Fibroblast of skin of right biceps (primary cell): ENCODE results near the gene CCDC92B.

Source experiments
- DNase-seq: peaks from one replicate; pipeline ENCODE4 v3.0.0-alpha.2; 2013

Gene CCDC92B

DNA sequence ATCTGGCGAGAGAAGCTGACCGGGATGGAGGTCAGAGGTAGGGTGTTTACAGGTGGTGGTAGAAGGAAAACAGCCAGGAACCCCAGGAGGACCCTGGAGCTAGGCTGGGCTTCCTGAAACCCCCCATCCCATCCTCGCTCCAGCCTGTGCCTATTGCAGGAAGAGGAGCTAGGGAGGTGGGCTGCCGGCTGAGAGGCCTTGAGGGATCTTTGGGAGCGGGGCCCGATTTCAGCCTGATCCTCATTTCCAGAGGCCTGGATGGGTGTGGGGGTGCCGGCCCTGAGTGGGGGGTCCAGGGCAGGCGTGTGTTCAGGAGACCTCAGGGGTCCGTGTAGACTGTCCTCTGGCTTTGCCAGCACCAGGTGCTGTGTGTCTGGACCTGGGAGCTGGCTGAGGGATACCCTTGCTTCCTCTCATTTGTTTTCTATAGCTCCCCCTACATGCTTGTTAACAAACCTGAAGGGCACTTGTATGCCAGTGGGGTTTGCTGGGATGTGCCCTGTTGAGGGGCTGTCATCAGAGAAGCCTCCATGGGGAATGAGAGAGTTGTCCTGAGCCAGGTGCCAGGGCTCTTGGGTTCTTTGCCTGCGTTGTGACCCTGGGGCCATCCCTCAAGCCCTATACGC, 27.9 kb upstream of the CCDC92B start:
- DNase-seq = no peak

DNA sequence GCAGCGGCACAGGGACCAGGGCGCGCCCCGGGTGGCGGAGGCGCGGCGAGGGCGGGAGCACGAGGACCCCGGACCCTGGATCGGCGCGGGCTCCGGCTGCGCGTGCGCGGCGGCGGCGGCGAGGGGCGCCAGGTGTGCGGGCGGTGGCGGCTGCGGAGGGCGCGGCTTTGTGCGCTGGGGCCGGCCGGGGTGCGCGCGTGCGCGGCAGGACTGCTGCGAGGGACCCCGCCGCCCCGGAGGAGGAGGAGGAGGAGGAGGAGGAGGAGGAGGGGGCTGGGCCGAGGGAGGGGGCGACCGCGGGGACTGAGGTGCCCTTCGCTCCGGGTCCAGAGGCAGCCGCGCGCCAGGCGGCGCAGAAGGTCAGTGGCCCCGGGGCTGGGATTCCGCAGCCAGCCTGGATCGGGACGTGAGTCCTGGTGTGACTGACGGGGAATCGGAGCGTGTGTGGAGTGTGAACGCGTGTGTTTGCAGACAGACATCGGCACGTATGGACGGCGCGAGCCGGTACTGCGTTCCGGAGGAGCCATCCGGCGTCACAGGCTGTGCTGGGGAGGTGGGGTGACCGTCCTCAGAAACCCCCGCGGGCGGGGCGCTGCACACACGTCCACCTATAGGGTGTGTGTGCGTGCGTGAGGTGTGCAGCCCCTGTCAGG, 27.3 kb upstream of the CCDC92B start:
- DNase-seq = no peak

DNA sequence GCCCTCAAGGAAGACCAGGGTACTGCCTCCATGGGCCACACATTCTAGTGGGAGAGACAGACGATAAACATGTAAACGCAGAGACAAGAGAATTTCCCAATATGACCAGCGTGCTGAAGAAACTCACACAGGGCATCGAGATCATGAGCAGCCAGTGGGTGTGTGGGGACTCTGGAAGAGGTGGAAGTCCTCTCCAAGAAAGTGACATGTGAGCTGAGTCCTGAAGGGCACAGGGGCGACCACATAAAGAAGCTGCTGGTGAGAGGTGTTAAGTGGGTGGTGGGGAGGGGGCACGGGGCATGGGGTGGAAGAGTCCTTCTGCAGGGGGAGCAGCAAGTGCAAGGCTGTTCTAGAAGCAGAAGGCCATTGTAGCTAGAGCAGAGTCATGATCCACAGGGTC, 25.8 kb upstream of the CCDC92B start:
- no peak for DNase-seq

DNA sequence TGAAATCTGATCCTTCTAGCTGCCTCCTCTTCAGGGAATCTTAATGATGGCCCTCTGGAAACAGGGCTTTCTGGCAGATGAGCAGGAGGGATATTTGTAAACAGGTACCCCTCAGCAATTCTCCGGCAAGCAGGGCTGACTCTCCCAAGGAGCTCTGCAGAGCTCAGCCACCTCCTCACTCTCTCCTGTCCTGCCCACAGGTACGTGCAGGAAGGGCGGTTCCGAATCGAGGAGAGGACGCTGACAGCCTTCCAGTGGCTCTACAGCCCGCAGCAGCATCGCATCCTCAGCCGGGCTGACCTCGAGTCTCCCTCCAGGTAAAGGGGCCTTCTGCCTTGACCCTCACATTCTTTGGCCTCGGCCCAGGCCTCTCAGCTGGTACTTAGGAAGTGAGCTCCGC, 20.7 kb upstream of the CCDC92B start:
- no peak for DNase-seq

DNA sequence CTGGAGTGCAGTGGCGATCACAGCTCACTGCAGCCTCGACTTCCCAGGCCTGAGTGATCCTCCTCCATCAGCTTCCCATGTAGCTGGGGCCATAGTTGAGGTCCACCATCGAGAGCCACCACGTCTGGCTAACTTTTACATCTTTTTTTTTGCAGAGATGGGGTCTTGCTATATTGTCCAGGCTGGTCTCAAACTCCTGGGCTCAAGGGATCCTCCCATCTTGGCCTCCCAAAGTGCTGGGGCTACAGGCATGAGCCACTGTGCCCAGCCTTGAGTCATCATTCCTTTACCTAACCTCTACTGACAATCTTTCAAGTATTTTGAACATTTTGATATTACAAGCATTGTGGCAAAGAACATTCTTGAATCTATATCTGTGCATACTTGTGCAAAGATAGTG, 9.4 kb upstream of the CCDC92B start:
- DNase-seq = no peak

DNA sequence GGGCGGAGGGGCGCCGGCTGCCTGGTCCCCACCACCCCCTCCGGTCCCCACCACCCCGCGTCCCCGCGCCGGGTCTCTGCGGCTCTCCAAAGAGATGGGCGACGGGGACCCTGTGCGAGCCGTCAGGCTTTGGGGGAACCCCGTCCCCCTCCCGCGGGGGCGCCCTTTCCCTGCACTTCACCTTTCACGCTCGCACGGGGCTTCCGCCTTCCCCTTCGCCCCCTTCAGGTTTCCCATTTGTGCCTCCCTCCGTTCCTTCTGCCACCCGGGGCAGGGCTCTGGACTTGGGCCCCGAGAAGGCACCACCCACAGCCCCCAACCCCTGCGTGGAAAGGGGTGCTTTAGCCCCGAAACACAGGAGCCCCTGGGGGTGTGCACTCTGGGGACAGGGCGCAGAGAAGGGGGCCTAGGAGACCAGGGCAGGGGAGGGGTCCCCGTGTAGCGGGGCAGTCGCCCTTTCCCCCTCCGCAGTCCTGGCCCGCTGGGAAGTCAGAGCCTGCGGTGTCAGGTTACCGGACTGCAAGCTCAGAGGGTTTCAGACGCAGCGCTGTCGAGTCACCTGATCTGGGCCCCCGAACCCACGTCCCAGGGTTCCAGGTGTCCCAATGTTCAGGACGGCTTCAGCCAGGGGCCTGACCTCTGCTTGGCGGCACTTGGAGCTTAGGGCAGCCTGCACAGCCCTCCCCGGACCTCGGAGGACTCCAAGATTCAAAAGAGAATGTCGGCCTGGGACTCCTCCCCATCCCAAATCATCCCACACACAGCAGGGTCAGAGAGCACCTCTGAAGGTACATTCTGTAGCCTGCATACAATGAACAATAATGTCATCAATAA, 6.7 kb upstream of the CCDC92B start:
- DNase-seq = no peak

DNA sequence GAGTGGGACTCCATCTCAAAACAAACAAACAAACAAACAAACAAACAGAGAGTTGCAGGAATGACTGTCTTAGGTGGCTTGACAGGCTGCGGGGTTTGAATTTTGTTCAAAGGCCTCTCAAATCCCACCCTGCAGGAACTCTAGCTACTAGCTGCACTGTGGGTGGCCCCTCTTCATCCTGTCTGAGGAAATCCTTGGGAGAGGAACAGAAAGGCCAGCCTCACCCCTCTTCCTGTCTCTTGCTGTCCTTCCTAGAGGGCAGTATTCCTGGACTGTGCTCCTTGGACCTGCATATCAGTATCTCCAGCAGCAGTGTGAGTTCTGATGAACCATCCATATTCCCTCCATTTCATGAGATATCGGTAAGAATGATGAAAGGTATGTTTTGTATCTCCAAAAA, 2.0 kb upstream of the CCDC92B start:
- no peak for DNase-seq

DNA sequence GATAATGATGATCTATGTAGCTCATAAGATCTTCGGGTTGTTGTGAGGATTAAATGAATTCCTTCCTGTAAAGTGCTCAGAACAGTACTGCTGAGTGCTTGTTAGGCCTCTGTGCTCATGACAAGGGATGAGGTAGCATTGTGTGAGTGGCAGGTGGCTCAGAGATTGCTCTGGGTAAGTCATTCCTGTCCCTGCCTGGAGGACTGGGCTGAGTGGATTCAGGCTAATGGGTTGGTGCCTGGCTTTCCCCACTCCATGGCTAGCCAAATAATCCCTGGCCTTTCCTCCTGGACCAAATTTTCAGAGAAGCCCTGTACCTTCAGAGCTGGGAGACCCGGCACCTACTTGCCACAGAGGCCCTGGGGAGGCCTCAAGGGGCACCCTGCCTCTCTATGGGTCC, 1.3 kb upstream of the CCDC92B start:
- DNase-seq = no peak

DNA sequence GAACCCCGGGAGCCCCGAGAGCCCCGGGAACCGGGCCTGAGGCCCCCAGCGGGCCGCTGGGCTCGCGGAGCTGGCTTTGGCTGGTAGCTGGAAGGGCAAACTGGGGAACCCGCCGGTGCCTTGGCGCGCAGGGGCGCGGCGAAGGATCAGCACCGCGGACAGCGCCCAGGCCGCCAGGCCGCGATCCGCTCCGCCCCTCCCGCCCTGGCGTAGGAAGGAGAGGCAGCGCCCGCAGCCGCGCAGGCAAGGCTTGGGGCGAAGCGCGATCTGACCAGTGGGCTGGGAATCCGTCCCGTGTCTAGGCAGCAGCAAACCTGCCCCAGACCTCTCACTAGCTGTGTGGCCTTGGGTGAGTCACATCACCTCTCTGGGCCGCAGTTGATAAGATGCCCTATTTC, 331 bp upstream of the CCDC92B start:
- peak; percentile 57 for DNase-seq

DNA sequence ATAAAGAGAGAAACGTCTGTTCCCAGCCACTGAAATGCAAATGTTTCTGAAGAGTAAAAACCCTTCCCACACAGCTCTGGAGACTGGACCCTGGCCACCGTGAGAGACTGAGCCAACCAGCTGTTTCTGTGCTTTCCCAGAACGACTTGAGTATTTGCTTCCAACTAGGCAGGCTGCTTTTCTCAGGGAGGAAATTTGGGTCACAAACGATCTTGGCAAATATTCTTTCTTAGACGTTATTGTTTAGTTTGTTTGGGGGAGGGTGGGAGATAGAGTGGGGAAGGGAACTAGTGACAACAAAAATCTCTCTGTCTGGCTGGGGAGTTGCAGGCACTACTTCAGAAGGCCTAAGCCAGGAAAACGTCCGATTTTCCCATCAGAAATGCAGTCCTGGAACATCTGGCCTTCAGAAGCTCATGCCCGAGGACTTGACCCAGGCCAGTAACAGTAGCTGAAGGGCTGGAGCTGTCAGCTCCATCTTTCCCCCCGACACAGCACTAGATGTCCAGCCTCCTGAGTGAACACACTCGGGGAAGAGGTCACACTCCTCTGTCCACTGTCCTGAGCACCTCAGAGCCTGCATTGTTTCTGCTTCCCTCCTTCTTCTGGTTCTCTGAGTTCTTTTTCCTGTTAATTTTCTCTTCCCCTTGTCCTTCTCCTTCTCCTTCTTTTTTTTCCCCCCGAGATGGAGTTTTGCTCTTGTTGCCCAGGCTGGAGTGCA, 4.0 kb downstream of the CCDC92B start:
- DNase-seq = no peak

DNA sequence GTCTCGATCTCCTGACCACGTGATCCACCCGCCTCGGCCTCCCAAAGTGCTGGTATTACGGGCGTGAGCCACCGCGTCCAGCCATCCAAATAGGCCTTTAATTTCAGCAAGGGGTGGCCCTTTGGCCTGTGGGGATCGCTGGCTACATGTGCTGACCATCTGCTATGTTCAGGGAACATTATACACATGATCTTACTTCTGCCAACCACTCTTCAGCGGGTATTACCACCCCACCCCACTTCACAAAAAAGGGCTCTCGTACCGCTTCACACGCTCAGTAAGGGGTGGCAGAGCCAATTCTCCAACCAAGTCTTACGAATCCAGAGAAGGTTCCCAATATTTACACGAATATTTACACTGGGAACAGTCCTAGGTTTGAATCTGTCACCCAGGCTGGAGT, 11.8 kb downstream of the CCDC92B start:
- DNase-seq = no peak

DNA sequence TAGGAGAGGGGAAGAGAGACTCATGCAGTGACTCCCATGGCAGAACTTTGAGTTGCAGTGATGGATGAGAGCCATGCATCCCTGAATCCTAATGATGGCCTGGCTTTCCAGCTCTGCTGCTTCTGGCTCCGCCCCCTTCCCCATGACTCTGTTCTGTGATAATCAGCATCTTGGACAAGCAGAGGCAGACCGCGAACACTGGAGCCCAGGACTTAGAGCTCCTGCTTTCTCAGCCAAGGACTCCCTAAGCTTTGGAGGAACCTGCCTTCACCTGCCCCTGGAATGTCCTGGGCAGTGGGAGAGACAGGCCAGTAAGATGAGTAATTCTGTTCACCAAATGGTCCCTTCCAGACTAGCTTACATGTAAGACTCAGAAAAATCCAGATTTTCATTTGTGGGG, 12.5 kb downstream of the CCDC92B start:
- no peak for DNase-seq

DNA sequence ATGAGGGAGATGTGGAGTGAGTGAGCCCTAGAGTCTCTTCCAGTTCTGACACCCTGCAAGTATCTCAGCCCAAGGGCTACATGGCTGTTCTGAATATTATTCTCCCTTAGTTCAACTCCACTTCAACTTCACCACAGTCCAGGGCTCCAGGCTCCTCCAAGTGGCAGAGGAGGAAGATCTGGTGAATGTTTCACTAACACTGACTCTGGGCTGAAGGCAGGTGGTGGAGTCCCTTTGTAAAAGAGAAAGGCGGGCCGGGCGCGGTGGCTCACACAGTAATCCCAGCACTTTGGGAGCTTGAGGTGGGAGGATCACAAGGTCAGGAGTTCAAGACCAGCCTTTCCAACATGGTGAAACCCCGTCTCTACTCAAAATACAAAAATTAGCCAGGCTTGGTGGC, 13.6 kb downstream of the CCDC92B start:
- no peak for DNase-seq

DNA sequence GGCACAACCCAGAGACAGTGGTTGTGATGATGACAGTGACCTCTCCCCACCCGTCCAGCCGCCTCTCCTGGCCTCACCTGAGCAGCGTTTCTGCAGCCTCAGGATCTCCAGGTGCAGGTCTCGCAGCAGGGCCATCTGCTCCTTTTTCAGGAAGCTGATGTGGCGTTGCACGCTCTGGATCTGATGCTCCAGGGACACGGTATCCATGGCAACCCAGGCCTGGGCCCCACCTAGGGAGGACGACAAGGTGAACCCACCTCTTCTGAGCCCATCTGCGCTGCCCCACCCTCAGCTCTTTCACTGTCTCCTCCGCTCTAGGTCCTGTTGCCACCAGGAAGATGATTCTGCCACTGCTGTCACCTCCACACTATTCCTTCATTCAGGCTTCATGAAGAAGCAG, 14.5 kb downstream of the CCDC92B start:
- DNase-seq = no peak

DNA sequence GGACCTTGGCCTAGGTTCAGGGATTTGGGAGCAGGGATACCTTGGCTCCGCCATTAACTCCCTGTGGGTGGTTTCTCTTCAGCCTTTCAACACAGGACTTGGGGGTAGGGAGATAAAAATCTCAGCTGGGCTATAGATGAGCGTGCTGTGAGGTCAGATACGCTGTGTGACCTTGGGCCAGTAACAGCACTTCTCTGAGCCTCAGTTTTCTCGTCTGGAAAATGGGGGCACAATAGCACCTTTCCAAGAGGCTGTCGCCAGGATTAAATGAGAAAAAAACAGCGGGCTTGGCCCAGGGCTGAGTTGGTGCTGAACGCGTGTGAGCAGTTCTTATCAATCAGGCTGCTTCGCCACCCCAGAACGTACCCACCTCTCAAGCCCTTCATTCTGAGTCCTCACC, 17.6 kb downstream of the CCDC92B start:
- DNase-seq = no peak

DNA sequence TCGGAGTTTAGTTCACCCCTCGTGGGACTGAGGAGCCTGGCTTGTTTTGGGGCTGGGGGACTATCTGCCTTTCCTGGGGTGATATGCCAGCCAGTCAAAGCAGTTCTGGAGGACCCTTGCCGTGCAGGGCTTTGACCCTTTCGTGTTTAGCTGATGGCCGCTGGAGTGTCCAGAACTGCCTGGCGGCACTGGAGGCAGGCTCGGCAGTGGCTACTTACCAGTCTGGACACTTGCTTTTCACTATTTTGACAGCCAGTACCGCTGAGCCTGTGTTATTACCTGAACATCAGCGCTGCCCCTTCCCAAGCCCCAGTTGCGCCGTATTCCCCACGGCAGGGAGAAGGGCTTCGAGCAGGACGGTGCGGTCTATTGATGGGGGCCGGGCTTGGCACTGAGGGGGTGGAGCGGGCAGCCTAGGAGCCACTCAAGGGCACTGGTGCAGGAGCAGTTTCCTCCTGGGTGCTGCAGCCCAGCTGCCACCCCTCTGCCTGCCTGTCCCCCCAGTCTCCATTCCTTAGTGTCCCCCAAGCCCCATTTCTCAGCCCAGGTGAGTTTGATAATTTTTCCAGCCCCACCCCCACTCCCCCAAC, 18.6 kb downstream of the CCDC92B start:
- no peak for DNase-seq

DNA sequence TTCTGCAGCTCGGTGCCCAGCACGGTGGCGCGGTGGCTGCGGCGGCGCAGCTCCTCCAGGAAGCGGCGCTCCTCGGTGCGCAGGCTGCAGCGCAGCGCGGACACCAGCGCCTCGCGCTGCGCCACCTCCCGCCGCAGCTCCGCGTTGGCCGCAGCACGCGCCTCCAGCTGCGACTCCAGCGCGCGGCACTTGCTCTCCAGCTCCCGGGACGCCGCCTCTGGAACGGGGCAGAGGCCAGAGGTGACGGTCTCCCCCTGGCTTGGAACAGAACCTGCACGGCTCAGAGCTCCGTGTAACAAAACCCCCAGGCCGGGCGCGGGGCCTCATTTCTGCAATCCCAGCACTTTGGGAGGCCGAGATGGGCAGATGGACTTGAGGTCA, 24.7 kb downstream of the CCDC92B start:
- peak; percentile 32 for DNase-seq

DNA sequence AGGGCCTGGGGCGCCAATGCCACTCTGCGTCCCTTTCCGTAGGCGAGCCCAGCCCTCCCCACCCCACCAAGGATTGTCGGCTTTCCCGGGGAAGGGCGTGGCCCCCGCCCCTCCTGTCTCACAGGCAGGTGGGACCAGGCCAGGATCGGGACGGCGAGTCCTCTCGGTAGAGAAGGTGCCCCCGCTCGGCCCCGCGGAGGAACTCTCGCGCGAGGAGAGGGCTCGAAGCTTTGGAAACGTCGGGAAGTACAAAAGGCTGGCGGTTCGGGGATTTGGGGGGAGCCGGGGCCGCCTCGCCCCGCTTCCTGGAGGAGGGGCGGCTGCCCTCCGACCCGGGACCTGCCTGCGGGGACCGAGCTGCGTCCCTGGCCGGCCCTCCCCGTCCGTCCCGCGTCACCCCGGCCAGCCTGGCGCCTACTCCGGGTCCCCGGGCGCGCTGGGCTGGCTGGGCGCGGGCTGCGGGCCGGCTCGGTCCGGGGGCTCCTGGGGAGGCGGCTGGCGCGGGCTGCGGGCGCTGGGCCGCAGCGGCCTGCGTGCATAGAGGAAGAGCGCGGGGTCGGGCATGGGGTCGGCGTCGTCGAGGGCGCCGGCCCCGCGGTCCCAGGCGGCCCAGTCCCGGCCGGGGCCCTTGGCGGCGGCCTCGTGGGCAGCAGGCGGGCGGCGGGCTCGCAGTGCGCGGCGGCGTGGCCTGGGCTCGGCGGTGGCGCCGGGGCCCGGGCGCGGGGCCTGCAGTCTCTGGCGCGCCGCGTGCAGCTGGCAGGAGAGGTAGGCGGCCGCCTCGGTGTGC, 25.3 kb downstream of the CCDC92B start:
- no peak for DNase-seq

DNA sequence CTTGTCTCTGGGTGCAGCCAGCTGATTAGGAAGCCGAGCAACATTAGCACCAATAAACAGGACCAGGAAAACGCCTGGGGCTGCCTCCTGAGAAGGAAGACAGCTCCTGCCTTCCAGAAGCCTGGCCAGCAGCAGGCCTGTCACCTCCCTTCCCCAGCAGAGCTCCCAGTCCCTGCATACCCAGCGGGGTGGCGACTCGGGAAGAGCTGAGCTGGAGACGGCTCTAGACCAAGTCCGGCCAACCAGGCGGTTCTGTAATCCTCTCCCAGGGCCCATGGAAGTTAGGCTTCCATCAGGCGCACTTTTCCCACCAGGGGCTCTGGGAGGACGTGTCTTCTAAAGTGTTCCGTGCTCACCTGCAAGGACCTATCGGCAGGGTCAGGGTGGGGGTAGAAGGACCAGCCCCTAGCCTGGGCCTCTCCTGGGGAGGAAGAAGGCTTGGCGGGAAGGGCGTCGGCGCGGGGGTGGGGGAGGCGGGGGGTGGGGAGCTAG, 25.9 kb downstream of the CCDC92B start:
- DNase-seq = no peak

DNA sequence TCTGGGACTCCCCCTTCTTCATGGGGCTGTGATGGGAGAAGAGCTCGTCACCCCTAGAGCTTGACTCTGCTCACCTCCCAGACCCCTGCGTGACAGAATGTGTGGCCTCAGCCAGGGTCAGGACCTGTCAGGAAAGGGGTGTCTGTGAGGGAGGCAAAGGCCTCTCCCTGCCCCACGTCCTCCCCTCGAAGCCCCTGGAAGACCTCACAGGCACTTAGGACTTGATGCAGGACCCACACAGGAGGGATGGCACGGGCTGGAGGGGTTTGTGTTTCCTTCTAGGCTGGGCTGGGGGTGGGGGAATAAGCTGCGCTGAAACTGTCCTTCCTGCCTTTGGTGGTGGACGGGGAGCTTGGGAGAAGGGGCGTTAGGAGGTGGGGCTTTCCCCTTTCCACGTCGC, 26.8 kb downstream of the CCDC92B start:
- DNase-seq = no peak

DNA sequence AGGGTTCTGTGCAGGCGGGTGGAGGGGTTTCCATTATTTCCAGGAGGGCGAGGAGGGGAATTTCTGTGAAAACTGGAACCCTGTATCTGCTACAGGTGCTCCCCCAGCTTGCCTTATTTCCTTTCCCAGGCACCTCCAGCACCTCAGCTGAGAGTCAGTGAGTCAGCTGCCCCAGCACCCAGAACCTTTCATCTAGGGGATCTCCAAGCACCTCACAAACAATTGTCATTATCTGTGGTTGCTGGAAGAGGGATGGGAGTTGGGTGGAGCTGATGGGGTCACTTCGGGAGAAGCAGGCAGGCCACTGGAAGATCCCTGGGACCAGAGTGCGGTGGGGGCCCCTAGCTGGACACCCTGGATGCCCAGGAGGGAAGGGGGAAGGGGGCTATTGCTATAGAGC, 27.8 kb downstream of the CCDC92B start:
- DNase-seq = no peak

DNA sequence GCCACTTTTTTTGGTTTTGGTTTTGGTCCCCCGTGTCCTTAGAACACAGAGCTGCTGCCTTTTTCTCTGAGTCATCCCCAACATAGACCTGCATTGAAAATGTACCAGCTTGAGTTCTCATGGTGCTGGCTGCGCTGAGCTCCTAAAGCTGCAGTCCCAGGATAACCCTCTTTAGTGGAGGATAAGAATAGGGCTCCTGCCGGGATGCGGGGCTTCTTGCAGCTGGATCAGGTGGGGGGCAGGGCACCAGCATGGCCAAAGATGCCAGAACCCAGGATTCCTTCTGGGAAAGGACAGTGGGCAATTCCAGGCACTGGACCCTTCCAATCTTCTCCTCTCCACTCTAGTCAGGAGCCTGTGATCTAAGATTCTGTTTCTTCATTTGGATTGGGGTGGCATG, 29.6 kb downstream of the CCDC92B start:
- DNase-seq = no peak
